Measurements from ENCODE around the gene RPH3AL. TPM values are rescaled to one million over a fixed set of nuclear protein-coding genes. Genes with fewer than 3 reads are reported as not detected.
A peak's percentile ranks its signal among the peaks of the same experiment; 100 is the strongest.

Gene RPH3AL
- total and polyA plus RNA-seq, 12 donors = 3.6 to 11.1 (median 6.0) TPM

- TF ChIP-seq CTCF (IDR thresholded peaks at IDR 0.05) = no peak
- H3K36me3 ChIP-seq = no peaks in the 10 kb centered on the region
- 97% methylated on average over 8 of the region's 8 CpGs for WGBS, 2 donors
- H3K9me3 ChIP-seq = no peaks in the 10 kb centered on the region
- no peak for DNase-seq
- ATAC-seq = no peak
- intact Hi-C loops (cut with DNase I) = no loop called here
- H3K4me1 ChIP-seq = peaks cover 23 to 60% (median 48%) of the 10 kb centered on the region in 9 donors
- H3K27me3 ChIP-seq = no peaks in the 10 kb centered on the region
- no peak overlapping the region for H3K4me3 ChIP-seq
- peak overlapping the region in 6 of 10 donors; percentile 81 to 92 (median 89) for H3K27ac ChIP-seq
These were observed 1.2 kb upstream of the RPH3AL start for GRCh38 chr17:353838-354234.

- H3K4me3 ChIP-seq = no peak overlapping the region
- H3K9me3 ChIP-seq = no peaks in the 10 kb centered on the region
- ATAC-seq (no peak), DNase-seq (no peak)
- intact Hi-C loops (cut with DNase I) = no loop called here
- TF ChIP-seq CTCF (IDR thresholded peaks at IDR 0.05) = no peak
- 60 to 72% methylated on average over 8 of the region's 8 CpGs for WGBS, 2 donors
- no peaks in the 10 kb centered on the region for H3K27me3 ChIP-seq
- H3K36me3 ChIP-seq = no peaks in the 10 kb centered on the region
- H3K4me1 ChIP-seq = peaks cover 23 to 65% (median 53%) of the 10 kb centered on the region in 9 donors
- peak overlapping the region; percentile 71 to 96 (median 87) for H3K27ac ChIP-seq
These were observed 718 bp upstream of the RPH3AL start for GRCh38 chr17:353213-353837.

GRCh38 chr17:351875-352420, 659 bp downstream of the RPH3AL start:
- no peak for TF ChIP-seq CTCF (IDR thresholded peaks at IDR 0.05)
- peak overlapping the region; percentile 71 to 96 (median 87) for H3K27ac ChIP-seq
- no peaks in the 10 kb centered on the region for H3K36me3 ChIP-seq
- peak overlapping the region in 4 of 10 donors; percentile 5 to 29 (median 19) for H3K4me3 ChIP-seq
- H3K27me3 ChIP-seq = no peaks in the 10 kb centered on the region
- DNase-seq = no peak
- 85 to 91% methylated on average over 19 of the region's 19 CpGs for WGBS, 2 donors
- peaks cover 25 to 68% (median 57%) of the 10 kb centered on the region in 9 donors for H3K4me1 ChIP-seq
- intact Hi-C loops (cut with DNase I) = loop anchor here in 2 of 10 donors (2.0 kb wide), 2 partner anchors 19 to 33 kb away; no protein-coding TSS in a partner anchor
- ATAC-seq = no peak
- H3K9me3 ChIP-seq = no peaks in the 10 kb centered on the region

GRCh38 chr17:351449-351738, 1.2 kb downstream of the RPH3AL start:
- intact Hi-C loops (cut with DNase I) = loop anchor here in 2 of 10 donors (2.0 kb wide), 2 partner anchors 19 to 33 kb away; no protein-coding TSS in a partner anchor
- Histone ChIP-seq H3K27me3 (no peaks in the 10 kb centered on the region), H3K4me1 (peaks cover 25 to 68% (median 57%) of the 10 kb centered on the region in 9 donors), H3K9me3 (no peaks in the 10 kb centered on the region), H3K4me3 (no peak overlapping the region), H3K36me3 (no peaks in the 10 kb centered on the region), H3K27ac (peak overlapping the region; percentile 71 to 96 (median 87))
- WGBS, 2 donors = 81 to 87% methylated on average over 6 of the region's 6 CpGs
- DNase-seq (no peak), ATAC-seq (no peak)
- TF ChIP-seq CTCF (IDR thresholded peaks at IDR 0.05) = no peak

All from heart right ventricle (tissue), 16 donors.